Breast epithelium (tissue), 4 donors: ENCODE measurements around the gene TMEM238. TPM values are rescaled to one million over a fixed set of nuclear protein-coding genes. Genes with fewer than 3 reads are reported as not detected.
"Not testable (repeated sequence)": the region's sequence is repeated elsewhere in the genome, so short reads cannot be mapped to it uniquely, and the experiment has no call there.

ENCODE experiments used
- DNase-seq, 2 donors: peaks; one replicate each; pipeline ENCODE4 v3.0.0-alpha.2; 2019; ENCODE audit warnings: low spot score in 2 of 2
- H3K27ac ChIP-seq, 2 donors: fragments of 200-600 bp; sonication (generic) in 1 of 2; one replicate each; pipeline ENCODE4 v1.5.1; 2016 to 2019; ENCODE audit warnings: mild to moderate bottlenecking in 1 of 2
- H3K27me3 ChIP-seq, 2 donors: fragments of 200-600 bp; sonication (generic) in 1 of 2; one replicate each; pipeline versions ENCODE4 v1.5.1 to v1.6.0; 2017 to 2019; ENCODE audit warnings: control low read depth in 1 of 2, mild to moderate bottlenecking in 1 of 2
- H3K36me3 ChIP-seq: fragments of 200-600 bp; one replicate; pipeline ENCODE4 v1.5.1; 2019
- H3K4me1 ChIP-seq, 2 donors: fragments of 200-600 bp; sonication (generic); one replicate each; pipeline ENCODE4 v1.5.1; 2016 to 2019; ENCODE audit warnings: control low read depth in 1 of 2
- H3K4me3 ChIP-seq, 3 donors: fragments of 200-600 bp; sonication (generic); 1 replicate in 2 of 3; 2 replicates in 1 of 3; pipeline ENCODE4 v1.5.1; 2016 to 2019; ENCODE audit warnings: mild to moderate bottlenecking in 3 of 3, moderate library complexity in 2 of 3
- H3K9me3 ChIP-seq, 2 donors: fragments of 200-600 bp; sonication (generic) in 1 of 2; one replicate each; pipeline ENCODE4 v1.5.1; 2016 to 2019; ENCODE audit warnings: control low read depth in 1 of 2
- CTCF ChIP-seq, 3 donors: fragments of 450-650 bp; IDR thresholded peaks; one replicate each; pipeline ENCODE4 v1.5.1; 2016 to 2017; ENCODE audit warnings: antibody characterized with exemption in 3 of 3, mild to moderate bottlenecking in 3 of 3, moderate library complexity in 3 of 3
- POLR2A ChIP-seq: fragments of 450-650 bp; IDR thresholded peaks from one replicate; pipeline ENCODE4 v1.6.1; 2016; ENCODE audit warnings: antibody characterized with exemption, mild to moderate bottlenecking, moderate library complexity
- POLR2AphosphoS5 ChIP-seq, 3 donors: sonication (generic); formaldehyde crosslinking; IDR thresholded peaks; one replicate each; pipeline ENCODE4 v1.6.1; 2017; ENCODE audit warnings: antibody characterized with exemption in 3 of 3
- intact Hi-C: fragments of 100-400 bp; cut with DNase I; formaldehyde crosslinking; loops from one replicate; pipeline ENCODE4 v1.15.1; 2023; ENCODE audit warnings: low total_unique reads
- total RNA-seq, 3 donors: library from RNA; depleted of rRNA; stranded (reverse); fragments of >200 nt; gene quantifications; one replicate each; pipeline ENCODE4 v1.1.0, GENCODE V29; 2016

Gene TMEM238
- total RNA-seq, 3 donors from 2014 or later: 4.5 to 12.7 (median 9.8) TPM

- H3K4me1 ChIP-seq: no peaks in the 10 kb centered on the region
- intact Hi-C loops: no loop called here
- no peak overlapping the region for H3K4me3 ChIP-seq
- TF ChIP-seq CTCF (IDR thresholded peaks at IDR 0.05): no peak
- no peak for TF ChIP-seq POLR2A
- no peak for TF ChIP-seq POLR2AphosphoS5 (IDR thresholded peaks at IDR 0.05)
- no peaks in the 10 kb centered on the region for H3K36me3 ChIP-seq
- no peaks in the 10 kb centered on the region for H3K9me3 ChIP-seq
- DNase-seq: no peak
- H3K27me3 ChIP-seq: peaks cover 0 to 18% of the 10 kb centered on the region in 2 donors
- no peak overlapping the region for H3K27ac ChIP-seq
Observed at GRCh38 chr19:55424518-55424917, 40.4 kb upstream of the TMEM238 start.

DNA sequence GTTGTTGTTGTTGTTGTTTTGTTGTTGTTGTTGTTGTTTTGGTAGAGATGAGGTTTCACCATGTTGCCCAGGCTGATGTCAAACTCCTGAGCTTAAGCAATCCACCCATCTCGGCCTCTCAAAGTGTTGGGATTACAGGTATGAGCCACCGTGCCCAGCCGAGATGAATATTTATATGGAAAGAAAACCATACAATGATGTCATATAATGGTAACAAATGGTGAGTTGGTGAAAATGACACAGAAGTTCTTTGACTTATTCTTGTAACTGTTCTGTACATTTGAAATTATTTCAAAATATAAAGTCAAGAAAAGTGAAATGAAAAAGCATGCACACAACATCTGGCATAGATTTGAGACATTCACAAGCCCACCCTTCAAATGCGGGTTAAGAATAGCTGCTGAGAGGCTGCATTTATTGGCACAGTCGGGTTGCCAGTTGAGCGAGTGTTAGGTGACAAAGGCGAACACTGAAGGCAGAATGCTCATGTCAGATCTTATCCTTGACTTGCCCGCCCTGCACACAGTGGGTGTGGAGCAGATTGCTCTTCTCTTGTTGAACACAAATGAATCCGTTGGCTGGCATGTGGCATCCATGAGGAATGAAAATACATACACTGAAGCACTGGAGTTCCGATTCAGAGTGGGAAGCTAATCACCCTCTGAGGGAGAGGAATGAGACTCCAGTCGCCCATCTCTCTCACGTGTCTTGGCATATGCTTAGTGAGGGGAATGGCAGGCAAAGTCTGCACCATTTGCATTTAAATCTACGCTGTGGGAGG, 39.3 kb upstream of the TMEM238 start:
- DNase-seq: no peak
- H3K9me3 ChIP-seq: no peaks in the 10 kb centered on the region
- no peak overlapping the region for H3K27ac ChIP-seq
- intact Hi-C loops: no loop called here
- peaks cover 0 to 18% of the 10 kb centered on the region in 2 donors for H3K27me3 ChIP-seq
- H3K4me1 ChIP-seq: no peaks in the 10 kb centered on the region
- TF ChIP-seq POLR2AphosphoS5 (IDR thresholded peaks at IDR 0.05): no peak
- TF ChIP-seq POLR2A: no peak
- TF ChIP-seq CTCF (IDR thresholded peaks at IDR 0.05): no peak
- H3K36me3 ChIP-seq: no peaks in the 10 kb centered on the region
- no peak overlapping the region for H3K4me3 ChIP-seq

GRCh38 chr19:55421281-55421680, 37.2 kb upstream of the TMEM238 start:
- DNase-seq, H3K36me3 ChIP-seq, intact Hi-C loops, H3K9me3 ChIP-seq, H3K4me1 ChIP-seq, H3K4me3 ChIP-seq, H3K27ac ChIP-seq: not testable (repeated sequence)
- peaks cover 0 to 18% of the 10 kb centered on the region in 2 donors for H3K27me3 ChIP-seq

DNA sequence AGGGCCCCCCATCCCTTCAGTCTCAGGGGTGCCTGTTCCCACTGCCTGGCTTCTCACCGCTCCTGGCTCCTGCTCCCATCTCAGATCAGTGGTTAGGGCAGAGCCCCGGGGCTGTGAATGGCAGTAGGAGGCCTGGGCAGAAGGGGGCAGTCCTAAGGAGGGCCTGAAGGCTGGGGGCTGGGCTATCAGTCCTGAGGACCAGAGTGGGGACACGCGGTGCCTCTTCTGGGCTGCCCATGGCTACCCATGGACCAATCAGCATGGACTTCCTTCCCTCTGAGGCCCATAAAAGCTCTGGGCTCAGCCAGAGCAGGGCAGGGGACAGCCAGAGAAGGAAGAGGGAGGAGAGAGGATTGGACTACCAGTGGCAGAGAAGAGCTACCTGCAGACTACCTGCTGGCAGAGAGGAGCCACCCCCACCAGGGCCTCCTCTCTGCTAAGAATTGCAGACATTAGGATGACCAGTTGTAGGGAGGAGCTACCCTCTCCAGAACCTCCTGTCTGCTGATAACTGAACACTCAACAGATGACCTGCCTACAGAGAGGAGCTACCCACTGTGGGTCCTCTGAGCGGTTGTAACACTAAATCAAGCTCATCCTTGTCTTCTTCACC, 35.6 kb upstream of the TMEM238 start:
- Histone ChIP-seq H3K27ac (no peak overlapping the region), H3K4me3 (no peak overlapping the region), H3K9me3 (no peaks in the 10 kb centered on the region), H3K36me3 (no peaks in the 10 kb centered on the region), H3K27me3 (peaks cover 0 to 15% of the 10 kb centered on the region in 2 donors), H3K4me1 (no peaks in the 10 kb centered on the region)
- no peak for TF ChIP-seq POLR2AphosphoS5 (IDR thresholded peaks at IDR 0.05)
- TF ChIP-seq CTCF (IDR thresholded peaks at IDR 0.05): no peak
- TF ChIP-seq POLR2A: no peak
- intact Hi-C loops: loop anchor here (5.0 kb wide), 1 partner anchor 83 kb away; no protein-coding TSS in a partner anchor
- no peak for DNase-seq

- peaks cover 0 to 10% of the 10 kb centered on the region in 2 donors for H3K27me3 ChIP-seq
- no peak for DNase-seq
- H3K4me1 ChIP-seq: no peaks in the 10 kb centered on the region
- no peaks in the 10 kb centered on the region for H3K9me3 ChIP-seq
- intact Hi-C loops: loop anchor here (5.0 kb wide), 1 partner anchor 83 kb away; no protein-coding TSS in a partner anchor
- no peaks in the 10 kb centered on the region for H3K36me3 ChIP-seq
- H3K4me3 ChIP-seq: no peak overlapping the region
- TF ChIP-seq CTCF (IDR thresholded peaks at IDR 0.05) (no peak), POLR2AphosphoS5 (IDR thresholded peaks at IDR 0.05) (no peak), POLR2A (no peak)
- H3K27ac ChIP-seq: no peak overlapping the region
Observed at GRCh38 chr19:55419103-55419502, 35.0 kb upstream of the TMEM238 start.
